Esophagus squamous epithelium (tissue), 5 donors: Measurements from ENCODE around the gene TMEM176B. TPM values are rescaled to one million over a fixed set of nuclear protein-coding genes. Genes with fewer than 3 reads are reported as not detected.

ENCODE experiments used
- DNase-seq: peaks from one replicate; lab custom pipeline; 2025; lab: John Stamatoyannopoulos, UW
- H3K27ac ChIP-seq, 4 donors: fragments of 200-600 bp; sonication (generic); one replicate each; pipeline ENCODE4 v1.5.1; 2016 to 2019; ENCODE audit warnings: mild to moderate bottlenecking in 1 of 4
- H3K27me3 ChIP-seq, 4 donors: fragments of 200-600 bp; sonication (generic); 1 replicate in 3 of 4; 2 replicates in 1 of 4; pipeline versions ENCODE4 v1.5.1 to v1.6.0; 2017 to 2021; ENCODE audit warnings: antibody characterized with exemption in 1 of 4
- H3K36me3 ChIP-seq, 3 donors: fragments of 200-600 bp; sonication (generic); one replicate each; pipeline ENCODE4 v1.5.1; 2016 to 2019
- H3K4me1 ChIP-seq, 3 donors: fragments of 200-600 bp; sonication (generic); one replicate each; pipeline ENCODE4 v1.5.1; 2017 to 2019
- H3K4me3 ChIP-seq, 4 donors: fragments of 200-600 bp; sonication (generic); 1 replicate in 3 of 4; 2 replicates in 1 of 4; pipeline ENCODE4 v1.5.1; 2016 to 2019; ENCODE audit warnings: mild to moderate bottlenecking in 2 of 4, moderate library complexity in 1 of 4
- H3K9me3 ChIP-seq, 3 donors: fragments of 200-600 bp; sonication (generic); one replicate each; pipeline ENCODE4 v1.5.1; 2016 to 2019
- POLR2A ChIP-seq, 4 donors: fragments of 450-650 bp; IDR thresholded peaks; one replicate each; pipeline ENCODE4 v1.6.1; 2017; ENCODE audit warnings: antibody characterized with exemption in 4 of 4, mild to moderate bottlenecking in 4 of 4, moderate library complexity in 3 of 4
- WGBS, 2 donors: methylation state at CpG; one replicate each; pipeline ENCODE4 v1.1.5; 2018; 5-methylcytosine and 5-hydroxymethylcytosine counted together
- intact Hi-C: fragments of 100-400 bp; cut with DNase I; formaldehyde crosslinking; loops from one replicate; pipeline ENCODE4 v1.15.0; 2022
- total RNA-seq, 4 donors: library from RNA; depleted of rRNA; stranded (reverse); fragments of >200 nt; gene quantifications; one replicate each; pipeline ENCODE4 v1.1.0, GENCODE V29; 2016
- TF ChIP-seq, protein P1 (sequence below), 6 experiments: fragments of 450-650 bp in 4 of 6; fragments of 200-600 bp in 2 of 6; sonication (generic) in 2 of 6; IDR thresholded peaks; one replicate each; pipeline ENCODE4 v1.5.1; 2016 to 2019; ENCODE audit warnings: antibody characterized with exemption in 6 of 6, mild to moderate bottlenecking in 4 of 6, moderate library complexity in 4 of 6
- donor health status: DM: yes; HTN: yes; CAD: no.

Gene TMEM176B
- total RNA-seq, 4 donors from 2014 or later = 3.3 to 54.9 (median 12.4) TPM

DNA sequence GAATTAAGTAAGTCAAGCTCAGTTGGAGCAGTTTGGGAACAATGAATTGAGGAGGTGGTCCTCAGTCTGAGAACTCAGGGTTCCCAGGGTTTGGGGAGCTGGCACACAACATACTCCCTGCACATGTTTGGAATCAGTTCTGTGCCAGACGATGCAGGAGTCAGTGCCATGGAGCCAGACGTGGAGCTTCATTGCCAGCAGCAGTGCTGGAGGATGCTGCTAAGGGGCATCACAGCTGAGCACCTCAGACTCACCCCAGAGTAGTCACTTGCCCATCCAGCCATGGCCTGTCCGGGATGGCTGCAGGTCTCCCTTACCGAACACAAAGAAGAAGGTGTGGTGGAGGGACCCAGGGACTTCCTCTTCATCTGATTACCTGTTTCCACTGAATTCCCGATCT lies 55.1 kb downstream of the TMEM176B start:
- no peaks in the 10 kb centered on the region for H3K27me3 ChIP-seq
- DNase-seq = no peak
- peaks cover 0 to 34% (median 7%) of the 10 kb centered on the region in 3 donors for H3K4me1 ChIP-seq
- intact Hi-C loops = no loop called here
- 70 to 75% methylated on average over 4 of the region's 5 CpGs for WGBS, 2 donors
- H3K27ac ChIP-seq = no peak overlapping the region
- no peaks in the 10 kb centered on the region for H3K9me3 ChIP-seq
- H3K4me3 ChIP-seq = no peak overlapping the region
- H3K36me3 ChIP-seq = peaks cover 0 to 18% (median 0%) of the 10 kb centered on the region in 3 donors
- TF ChIP-seq POLR2A (IDR thresholded peaks at IDR 0.05) = no peak
- TF ChIP-seq, protein P1, sequence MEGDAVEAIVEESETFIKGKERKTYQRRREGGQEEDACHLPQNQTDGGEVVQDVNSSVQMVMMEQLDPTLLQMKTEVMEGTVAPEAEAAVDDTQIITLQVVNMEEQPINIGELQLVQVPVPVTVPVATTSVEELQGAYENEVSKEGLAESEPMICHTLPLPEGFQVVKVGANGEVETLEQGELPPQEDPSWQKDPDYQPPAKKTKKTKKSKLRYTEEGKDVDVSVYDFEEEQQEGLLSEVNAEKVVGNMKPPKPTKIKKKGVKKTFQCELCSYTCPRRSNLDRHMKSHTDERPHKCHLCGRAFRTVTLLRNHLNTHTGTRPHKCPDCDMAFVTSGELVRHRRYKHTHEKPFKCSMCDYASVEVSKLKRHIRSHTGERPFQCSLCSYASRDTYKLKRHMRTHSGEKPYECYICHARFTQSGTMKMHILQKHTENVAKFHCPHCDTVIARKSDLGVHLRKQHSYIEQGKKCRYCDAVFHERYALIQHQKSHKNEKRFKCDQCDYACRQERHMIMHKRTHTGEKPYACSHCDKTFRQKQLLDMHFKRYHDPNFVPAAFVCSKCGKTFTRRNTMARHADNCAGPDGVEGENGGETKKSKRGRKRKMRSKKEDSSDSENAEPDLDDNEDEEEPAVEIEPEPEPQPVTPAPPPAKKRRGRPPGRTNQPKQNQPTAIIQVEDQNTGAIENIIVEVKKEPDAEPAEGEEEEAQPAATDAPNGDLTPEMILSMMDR (IDR thresholded peaks at IDR 0.05) = no peak

DNA sequence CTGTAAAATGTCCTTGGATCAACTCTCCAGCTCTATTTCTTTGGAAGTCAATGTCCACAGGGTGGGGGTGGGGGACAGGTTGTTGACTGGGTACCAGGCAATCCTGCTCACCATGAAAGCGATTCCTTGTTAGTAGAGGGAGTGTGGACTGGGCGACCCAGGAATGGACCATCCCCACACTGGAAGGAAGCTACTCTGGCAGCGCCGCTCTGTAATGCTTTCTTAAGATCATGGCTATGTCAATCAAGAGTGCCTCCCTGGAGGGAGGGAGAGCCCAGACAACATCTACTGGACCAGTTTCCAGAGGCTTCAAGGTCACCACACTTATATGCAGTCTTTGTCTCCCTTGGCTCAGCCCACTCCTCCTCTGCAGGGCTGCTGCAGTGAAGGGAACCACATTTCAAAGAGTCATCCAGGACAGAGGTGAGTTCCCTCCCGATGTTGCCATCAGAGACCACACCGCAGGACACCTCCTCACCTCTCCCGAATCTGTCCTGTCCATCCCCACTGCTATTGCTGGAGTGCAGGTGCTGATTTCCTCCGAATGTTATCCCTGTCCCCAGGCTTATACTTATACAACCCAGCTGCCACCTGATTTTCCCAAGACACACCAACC lies 56.0 kb downstream of the TMEM176B start:
- WGBS, 2 donors = 80 to 81% methylated on average over 5 to 8 of the region's 8 CpGs
- no peak overlapping the region for H3K4me3 ChIP-seq
- peaks cover 0 to 34% (median 7%) of the 10 kb centered on the region in 3 donors for H3K4me1 ChIP-seq
- intact Hi-C loops = no loop called here
- peaks cover 0 to 18% (median 0%) of the 10 kb centered on the region in 3 donors for H3K36me3 ChIP-seq
- H3K27me3 ChIP-seq = no peaks in the 10 kb centered on the region
- H3K9me3 ChIP-seq = no peaks in the 10 kb centered on the region
- DNase-seq = no peak
- TF ChIP-seq, protein P1 (IDR thresholded peaks at IDR 0.05) = no peak
- no peak overlapping the region for H3K27ac ChIP-seq

DNA sequence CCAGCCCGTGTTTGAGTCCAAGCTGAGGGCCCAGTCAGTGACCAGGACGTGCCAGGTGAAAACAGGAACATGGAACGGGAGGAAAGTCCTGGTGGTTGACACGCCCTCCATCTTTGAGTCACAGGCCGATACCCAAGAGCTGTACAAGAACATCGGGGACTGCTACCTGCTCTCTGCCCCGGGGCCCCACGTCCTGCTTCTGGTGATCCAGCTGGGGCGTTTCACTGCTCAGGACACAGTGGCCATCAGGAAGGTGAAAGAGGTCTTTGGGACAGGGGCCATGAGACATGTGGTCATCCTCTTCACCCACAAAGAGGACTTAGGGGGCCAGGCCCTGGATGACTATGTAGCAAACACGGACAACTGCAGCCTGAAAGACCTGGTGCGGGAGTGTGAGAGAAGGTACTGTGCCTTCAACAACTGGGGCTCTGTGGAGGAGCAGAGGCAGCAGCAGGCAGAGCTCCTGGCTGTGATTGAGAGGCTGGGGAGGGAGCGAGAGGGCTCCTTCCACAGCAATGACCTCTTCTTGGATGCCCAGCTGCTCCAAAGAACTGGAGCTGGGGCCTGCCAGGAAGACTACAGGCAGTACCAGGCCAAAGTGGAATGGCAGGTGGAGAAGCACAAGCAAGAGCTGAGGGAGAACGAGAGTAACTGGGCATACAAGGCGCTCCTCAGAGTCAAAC lies 57.7 kb downstream of the TMEM176B start:
- peak overlapping the region in 1 of 4 donors; percentile 28 for H3K27ac ChIP-seq
- DNase-seq = no peak
- no peaks in the 10 kb centered on the region for H3K9me3 ChIP-seq
- peak overlapping the region in 2 of 4 donors; percentile 3 to 34 for H3K4me3 ChIP-seq
- TF ChIP-seq, protein P1 (IDR thresholded peaks at IDR 0.05) = no peak
- TF ChIP-seq POLR2A (IDR thresholded peaks at IDR 0.05) = no peak
- H3K27me3 ChIP-seq = no peaks in the 10 kb centered on the region
- H3K36me3 ChIP-seq = peaks cover 0 to 18% (median 0%) of the 10 kb centered on the region in 3 donors
- 76 to 86% methylated on average over 10 to 11 of the region's 14 CpGs for WGBS, 2 donors
- H3K4me1 ChIP-seq = peaks cover 0 to 34% (median 7%) of the 10 kb centered on the region in 3 donors
- intact Hi-C loops = no loop called here

Other genes starting within 250 kb of the TMEM176B start
- gene GIMAP4, start 233.0 kb downstream of the TMEM176B start, total RNA-seq = 10 to 100 TPM in 2 of 4 donors, 1 to 10 TPM in 2; 2.1 to 23.7 (median 12.1) TPM
- gene GIMAP6, start 168.0 kb downstream of the TMEM176B start, total RNA-seq = 10 to 100 TPM in 2 of 4 donors, 1 to 10 TPM in 2; 3.1 to 30.1 (median 12.9) TPM
- 10 to 100 TPM in 1 of 4 donors, 1 to 10 TPM in 2, under 1 TPM in 1; 0.72 to 12.4 (median 5.6) TPM for gene GIMAP2, start 114.7 kb downstream of the TMEM176B start, total RNA-seq
- gene GIMAP1, start 83.8 kb downstream of the TMEM176B start, total RNA-seq = 1 to 10 TPM in 3 of 4 donors, under 1 TPM in 1; 0.97 to 9.3 (median 4.8) TPM
- gene GIMAP5, start 62.9 kb downstream of the TMEM176B start, total RNA-seq = 10 to 100 TPM in 2 of 4 donors, 1 to 10 TPM in 1, under 1 TPM in 1; 0.15 to 29.4 (median 8.2) TPM
- gene TMEM176A, start 405 bp upstream of the TMEM176B start, total RNA-seq = 10 to 100 TPM in 2 of 4 donors, 1 to 10 TPM in 2; 2.5 to 35.5 (median 10.7) TPM
- 1 to 10 TPM in 2 of 4 donors, under 1 TPM in 2; 0.26 to 4.4 (median 1.4) TPM for gene AOC1, start 52.2 kb upstream of the TMEM176B start, total RNA-seq
- 1 to 10 TPM in 1 of 4 donors, under 1 TPM in 3; 0.19 to 2.5 (median 0.72) TPM for gene KCNH2, start 178.0 kb upstream of the TMEM176B start, total RNA-seq
- gene NOS3, start 190.7 kb upstream of the TMEM176B start, total RNA-seq = 1 to 10 TPM; 1.4 to 3.2 (median 2.2) TPM
- 10 to 100 TPM in 2 of 4 donors, 1 to 10 TPM in 2; 1.5 to 45.2 (median 12.8) TPM for gene ATG9B, start 224.1 kb upstream of the TMEM176B start, total RNA-seq
- 10 to 100 TPM; 23.1 to 41.0 (median 26.1) TPM for gene ABCB8, start 228.1 kb upstream of the TMEM176B start, total RNA-seq
- under 1 TPM in 2 of 4 donors, not detected in 2; 0.40 to 0.95 TPM for gene ASIC3, start 248.2 kb upstream of the TMEM176B start, total RNA-seq